HG02763 (cell line): ENCODE measurements around the gene KCNQ5.

Source experiments
- ATAC-seq: cut with Tn5 transposase; IDR thresholded peaks from one replicate; pipeline ENCODE4 v1.9.1; 2021; ENCODE audit warnings: mild to moderate bottlenecking, moderate library complexity; ENCODE audit not compliant: unreplicated experiment

The KCNQ5 gene

GRCh38 chr6:73042892-73043291 is 421.0 kb downstream of the KCNQ5 start:
- ATAC-seq: no peak

GRCh38 chr6:73043446-73043845 is 421.6 kb downstream of the KCNQ5 start:
- ATAC-seq: no peak

- ATAC-seq: no peak
Measured at GRCh38 chr6:73045609-73046008, 423.7 kb downstream of the KCNQ5 start.

- ATAC-seq: no peak
Measured at GRCh38 chr6:73047801-73048200, 425.9 kb downstream of the KCNQ5 start.

- no peak for ATAC-seq
Measured at GRCh38 chr6:73049971-73050594, 428.2 kb downstream of the KCNQ5 start.

GRCh38 chr6:73050706-73051105 is 428.8 kb downstream of the KCNQ5 start:
- no peak for ATAC-seq

GRCh38 chr6:73051147-73051546 is 429.3 kb downstream of the KCNQ5 start:
- no peak for ATAC-seq

- ATAC-seq: no peak
Measured at GRCh38 chr6:73054958-73055357, 433.1 kb downstream of the KCNQ5 start.

- ATAC-seq: no peak
Measured at GRCh38 chr6:73058736-73059135, 436.9 kb downstream of the KCNQ5 start.

GRCh38 chr6:73062130-73062529 is 440.3 kb downstream of the KCNQ5 start:
- ATAC-seq: no peak

GRCh38 chr6:73062837-73063236 is 441.0 kb downstream of the KCNQ5 start:
- no peak for ATAC-seq

GRCh38 chr6:73064266-73064665 is 442.4 kb downstream of the KCNQ5 start:
- no peak for ATAC-seq

- no peak for ATAC-seq
Measured at GRCh38 chr6:73073238-73073637, 451.4 kb downstream of the KCNQ5 start.

GRCh38 chr6:73074175-73074574 is 452.3 kb downstream of the KCNQ5 start:
- no peak for ATAC-seq

- no peak for ATAC-seq
Measured at GRCh38 chr6:73076211-73076954, 454.5 kb downstream of the KCNQ5 start.

- no peak for ATAC-seq
Measured at GRCh38 chr6:73078333-73078862, 456.5 kb downstream of the KCNQ5 start.

GRCh38 chr6:73078908-73079610 is 457.2 kb downstream of the KCNQ5 start:
- no peak for ATAC-seq

GRCh38 chr6:73079611-73079955 is 457.7 kb downstream of the KCNQ5 start:
- no peak for ATAC-seq

- ATAC-seq: no peak
Measured at GRCh38 chr6:73079978-73080377, 458.1 kb downstream of the KCNQ5 start.

- ATAC-seq: no peak
Measured at GRCh38 chr6:73081955-73082354, 460.1 kb downstream of the KCNQ5 start.

- no peak for ATAC-seq
Measured at GRCh38 chr6:73083886-73084285, 462.0 kb downstream of the KCNQ5 start.

GRCh38 chr6:73085443-73085871 is 463.6 kb downstream of the KCNQ5 start:
- ATAC-seq: peak; percentile 44
